Renal cortex interstitium (tissue), 15 donors: ENCODE measurements around the gene SMARCB1. TPM values are rescaled to one million over a fixed set of nuclear protein-coding genes. Genes with fewer than 3 reads are reported as not detected.
A peak's percentile ranks its signal among the peaks of the same experiment; 100 is the strongest.

ENCODE experiments used
- DNase-seq, 11 donors: peaks; one replicate each; pipeline ENCODE4 v3.0.0-alpha.2; 2013; ENCODE audit warnings: low read depth in 9 of 11, low spot score in 4 of 11; ENCODE audit errors: extremely low read depth in 1 of 11
- long read RNA-seq, 16 experiments: transcript quantifications; one replicate each; lab custom pipeline, GENCODE V29; 2026
- polyA plus RNA-seq, 3 donors: library from polyadenylated mRNA; unstranded; fragments of 120-200 nt; gene quantifications; one replicate each; pipeline ENCODE4 v1.2.1, GENCODE V29; 2013; ENCODE audit not compliant: insufficient read length in 3 of 3

The SMARCB1 gene
- 100 to 1,000 TPM; 158 to 212 (median 202) TPM for polyA plus RNA-seq
- long read RNA-seq, donor 1, full-length matches to known transcripts = 58 of 65 reads
- long read RNA-seq, donor 1, partial matches to known transcripts = 7 of 65 reads
- long read RNA-seq, donor 1, other reads (novel, unspliced or antisense) = 0 of 65 reads
- long read RNA-seq, donor 2, full-length matches to known transcripts = 74 of 99 reads
- long read RNA-seq, donor 2, partial matches to known transcripts = 25 of 99 reads
- long read RNA-seq, donor 2, other reads (novel, unspliced or antisense) = 0 of 99 reads
- long read RNA-seq, donor 3, full-length matches to known transcripts = 121 of 146 reads
- long read RNA-seq, donor 3, partial matches to known transcripts = 25 of 146 reads
- long read RNA-seq, donor 3, other reads (novel, unspliced or antisense) = 0 of 146 reads
- long read RNA-seq, donor 4, full-length matches to known transcripts = 54 of 61 reads
- long read RNA-seq, donor 4, partial matches to known transcripts = 7 of 61 reads
- long read RNA-seq, donor 4, other reads (novel, unspliced or antisense) = 0 of 61 reads
- long read RNA-seq, donor 5, full-length matches to known transcripts = 121 of 149 reads
- long read RNA-seq, donor 5, partial matches to known transcripts = 28 of 149 reads
- long read RNA-seq, donor 5, other reads (novel, unspliced or antisense) = 0 of 149 reads
- long read RNA-seq, donor 6, full-length matches to known transcripts = 79 of 113 reads
- long read RNA-seq, donor 6, partial matches to known transcripts = 34 of 113 reads
- long read RNA-seq, donor 6, other reads (novel, unspliced or antisense) = 0 of 113 reads
- long read RNA-seq, donor 7, full-length matches to known transcripts = 86 of 105 reads
- long read RNA-seq, donor 7, partial matches to known transcripts = 19 of 105 reads
- long read RNA-seq, donor 7, other reads (novel, unspliced or antisense) = 0 of 105 reads
- long read RNA-seq, donor 8, full-length matches to known transcripts = 121 of 146 reads
- long read RNA-seq, donor 8, partial matches to known transcripts = 25 of 146 reads
- long read RNA-seq, donor 8, other reads (novel, unspliced or antisense) = 0 of 146 reads
- long read RNA-seq, donor 9, full-length matches to known transcripts = 98 of 107 reads
- long read RNA-seq, donor 9, partial matches to known transcripts = 9 of 107 reads
- long read RNA-seq, donor 9, other reads (novel, unspliced or antisense) = 0 of 107 reads
- long read RNA-seq, donor 10, full-length matches to known transcripts = 69 of 94 reads
- long read RNA-seq, donor 10, partial matches to known transcripts = 25 of 94 reads
- long read RNA-seq, donor 10, other reads (novel, unspliced or antisense) = 0 of 94 reads
- long read RNA-seq, donor 11, full-length matches to known transcripts = 60 of 70 reads
- long read RNA-seq, donor 11, partial matches to known transcripts = 10 of 70 reads
- long read RNA-seq, donor 11, other reads (novel, unspliced or antisense) = 0 of 70 reads
- long read RNA-seq, donor 12, full-length matches to known transcripts = 28 of 35 reads
- long read RNA-seq, donor 12, partial matches to known transcripts = 7 of 35 reads
- long read RNA-seq, donor 12, other reads (novel, unspliced or antisense) = 0 of 35 reads
- long read RNA-seq, donor 13, full-length matches to known transcripts = 177 of 216 reads
- long read RNA-seq, donor 13, partial matches to known transcripts = 39 of 216 reads
- long read RNA-seq, donor 13, other reads (novel, unspliced or antisense) = 0 of 216 reads
- long read RNA-seq, donor 14, full-length matches to known transcripts = 93 of 93 reads
- long read RNA-seq, donor 14, partial matches to known transcripts = 0 of 93 reads
- long read RNA-seq, donor 14, other reads (novel, unspliced or antisense) = 0 of 93 reads
- long read RNA-seq, donor 15, full-length matches to known transcripts = 33 of 43 reads
- long read RNA-seq, donor 15, partial matches to known transcripts = 10 of 43 reads
- long read RNA-seq, donor 15, other reads (novel, unspliced or antisense) = 0 of 43 reads
- long read RNA-seq, donor 16, full-length matches to known transcripts = 181 of 228 reads
- long read RNA-seq, donor 16, partial matches to known transcripts = 42 of 228 reads
- long read RNA-seq, donor 16, other reads (novel, unspliced or antisense) = 5 of 228 reads

DNA sequence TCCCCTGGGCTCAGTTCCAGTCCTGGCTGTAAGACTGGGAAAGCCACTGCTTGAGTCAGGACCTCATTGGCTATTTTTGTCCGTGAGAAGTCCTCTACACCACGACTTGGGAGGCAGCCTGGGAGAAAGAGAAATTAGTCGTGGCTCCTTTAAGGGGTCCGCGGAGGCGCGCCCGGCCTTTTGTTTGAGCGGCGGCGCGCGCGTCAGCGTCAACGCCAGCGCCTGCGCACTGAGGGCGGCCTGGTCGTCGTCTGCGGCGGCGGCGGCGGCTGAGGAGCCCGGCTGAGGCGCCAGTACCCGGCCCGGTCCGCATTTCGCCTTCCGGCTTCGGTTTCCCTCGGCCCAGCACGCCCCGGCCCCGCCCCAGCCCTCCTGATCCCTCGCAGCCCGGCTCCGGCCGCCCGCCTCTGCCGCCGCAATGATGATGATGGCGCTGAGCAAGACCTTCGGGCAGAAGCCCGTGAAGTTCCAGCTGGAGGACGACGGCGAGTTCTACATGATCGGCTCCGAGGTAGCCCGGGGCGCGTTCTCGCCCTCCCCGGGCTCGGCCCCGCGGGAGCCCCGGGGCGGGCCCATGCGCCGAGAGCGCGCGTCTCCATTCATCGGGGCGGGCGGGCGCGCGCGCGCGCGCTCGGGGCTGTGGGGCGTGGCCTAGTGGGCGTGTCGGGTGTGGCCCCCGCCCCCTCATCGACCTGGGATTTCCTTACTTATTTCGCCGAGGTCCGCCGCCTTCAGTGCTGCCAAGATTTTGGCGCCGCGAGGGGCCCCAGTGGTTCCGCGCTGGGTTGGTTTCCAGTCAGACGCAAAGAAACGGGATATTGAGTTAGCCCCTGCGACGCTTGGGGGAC is at the start of gene SMARCB1:
TSS of gene SMARCB1 (plus strand) at position 215 of the 848 bp plus-strand sequence. CDS start at position 419, 204 bp downstream.
- DNase-seq = peak; percentile 77 to 90 (median 84)

DNA sequence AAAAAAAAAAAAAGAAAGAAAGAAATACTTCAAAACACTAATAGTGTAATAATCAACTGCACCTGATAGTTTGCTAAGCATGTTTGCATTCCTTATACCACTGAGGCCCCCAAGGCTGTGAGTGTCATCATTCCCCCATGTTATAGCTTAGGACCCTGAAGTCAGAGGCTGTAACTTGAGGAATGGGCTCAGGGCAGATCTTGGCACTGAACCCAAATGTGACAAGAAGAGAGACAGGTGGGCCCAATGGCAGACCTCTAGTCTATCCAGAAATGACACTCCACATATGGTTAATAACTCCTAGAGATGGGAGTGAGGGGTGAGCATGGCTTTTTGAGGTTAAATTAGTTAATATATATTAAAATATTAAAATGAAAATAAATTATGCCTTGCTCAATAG is 49.1 kb upstream of the SMARCB1 start:
- no peak for DNase-seq

DNA sequence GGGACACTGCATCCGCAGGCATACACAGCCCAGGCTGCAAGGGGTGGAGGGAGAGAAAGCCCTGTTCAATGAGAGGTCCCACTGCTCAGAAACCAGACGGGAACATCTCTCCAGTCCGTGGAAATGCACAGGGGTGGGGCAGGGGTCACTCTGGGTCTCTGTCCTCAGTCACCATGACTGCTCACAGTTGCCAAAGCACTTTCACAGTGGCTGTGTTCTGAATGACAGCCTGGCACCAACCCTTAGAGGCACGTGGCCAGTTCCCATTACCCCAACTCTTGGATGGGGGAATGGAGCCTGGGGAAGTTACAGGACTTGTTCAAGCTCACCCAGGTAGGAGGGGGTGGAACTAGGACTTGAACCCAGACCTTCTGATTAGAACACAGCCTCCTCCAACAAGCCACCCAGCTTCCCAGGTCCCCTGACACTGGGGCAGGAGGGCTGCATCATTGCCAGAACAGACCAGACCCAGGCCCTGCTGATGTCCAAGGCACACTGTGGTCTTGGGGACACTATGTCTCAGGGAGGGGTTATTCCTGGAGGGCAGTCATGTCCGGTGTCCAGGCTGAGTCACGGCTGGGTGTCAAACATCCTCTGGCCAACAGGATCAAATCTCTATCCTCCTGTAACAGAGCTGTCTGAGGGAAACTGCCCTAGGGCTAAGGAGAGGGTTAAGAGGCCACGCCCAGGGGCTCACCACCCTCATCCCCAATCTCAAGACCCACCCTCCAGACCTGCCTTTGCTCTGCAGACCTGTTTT is 44.1 kb upstream of the SMARCB1 start:
- no peak for DNase-seq

DNA sequence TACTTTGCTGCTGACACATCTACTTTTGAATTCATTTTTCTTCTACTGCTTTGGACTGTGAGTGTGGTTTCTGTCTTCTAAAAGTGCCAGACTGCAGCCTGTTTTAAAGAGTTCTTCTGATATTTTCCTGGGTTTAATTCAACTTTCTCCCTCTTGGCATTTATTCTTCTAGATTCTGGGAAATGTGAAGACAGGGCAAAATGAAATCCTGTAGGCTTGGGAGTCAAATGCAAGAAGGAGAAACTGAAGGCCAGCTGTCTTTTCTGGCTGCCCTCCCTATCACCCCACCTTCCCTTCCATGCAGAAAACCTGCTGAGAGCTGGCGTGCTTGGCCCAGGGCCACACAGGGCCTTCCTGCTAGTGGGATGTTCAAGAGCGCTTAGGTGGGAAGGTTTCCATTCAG is 43.5 kb upstream of the SMARCB1 start:
- DNase-seq = no peak

DNA sequence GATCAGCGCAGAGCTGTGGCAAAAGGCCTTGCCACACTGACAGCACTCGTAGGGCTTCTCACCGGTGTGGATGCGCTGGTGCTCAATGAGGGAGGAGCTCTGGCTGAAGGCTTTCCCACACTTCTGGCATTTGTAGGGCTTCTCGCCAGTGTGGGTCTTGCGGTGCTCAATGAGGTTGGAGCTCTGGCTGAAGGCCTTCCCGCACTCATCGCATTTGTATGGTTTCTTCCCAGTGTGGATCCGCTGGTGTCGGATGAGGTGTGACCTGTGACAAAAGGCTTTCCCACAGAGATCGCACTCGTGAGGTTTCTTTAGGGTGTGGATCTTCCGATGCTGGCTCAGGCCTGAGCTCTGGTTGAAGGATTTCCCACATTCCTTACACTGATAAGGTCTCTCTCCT is 42.8 kb upstream of the SMARCB1 start:
- no peak for DNase-seq

DNA sequence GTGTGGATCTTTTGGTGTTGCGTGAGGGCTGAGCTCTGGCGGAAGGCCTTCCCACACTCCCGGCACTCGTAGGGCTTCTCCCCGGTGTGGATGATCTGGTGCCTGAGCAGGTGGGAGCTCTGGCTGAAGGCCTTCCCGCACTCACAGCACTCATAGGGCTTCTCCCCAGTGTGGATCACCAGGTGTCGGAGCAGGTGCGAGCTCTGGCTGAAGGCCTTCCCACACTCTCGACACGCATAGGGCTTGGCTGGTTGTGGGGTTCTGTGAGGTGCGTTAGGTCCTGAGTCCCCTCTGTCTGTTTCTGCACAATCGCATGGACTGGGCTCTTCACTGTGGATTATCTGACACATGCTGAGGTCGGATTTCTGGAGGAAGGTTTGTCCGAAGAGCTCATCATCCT is 42.3 kb upstream of the SMARCB1 start:
- DNase-seq = no peak

DNA sequence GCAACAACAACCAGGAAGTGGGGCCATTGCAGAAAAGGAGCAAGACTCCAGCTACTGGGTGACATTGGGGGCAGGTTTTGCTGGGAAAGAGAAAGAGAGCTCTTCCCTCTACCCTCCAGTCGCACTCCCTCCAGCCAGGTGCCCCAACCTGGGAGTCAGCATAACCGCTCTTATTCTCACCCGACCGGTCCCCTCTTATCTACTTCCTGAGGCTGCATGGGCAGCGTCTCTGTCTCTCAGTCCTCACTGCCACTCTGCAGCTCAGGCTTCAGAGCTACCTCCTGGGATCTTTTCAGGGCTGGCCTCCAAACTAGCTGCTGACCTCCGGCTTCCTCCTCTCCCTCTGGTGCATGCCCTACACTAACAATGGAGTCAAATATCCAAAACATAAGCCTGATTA is 41.0 kb upstream of the SMARCB1 start:
- no peak for DNase-seq

DNA sequence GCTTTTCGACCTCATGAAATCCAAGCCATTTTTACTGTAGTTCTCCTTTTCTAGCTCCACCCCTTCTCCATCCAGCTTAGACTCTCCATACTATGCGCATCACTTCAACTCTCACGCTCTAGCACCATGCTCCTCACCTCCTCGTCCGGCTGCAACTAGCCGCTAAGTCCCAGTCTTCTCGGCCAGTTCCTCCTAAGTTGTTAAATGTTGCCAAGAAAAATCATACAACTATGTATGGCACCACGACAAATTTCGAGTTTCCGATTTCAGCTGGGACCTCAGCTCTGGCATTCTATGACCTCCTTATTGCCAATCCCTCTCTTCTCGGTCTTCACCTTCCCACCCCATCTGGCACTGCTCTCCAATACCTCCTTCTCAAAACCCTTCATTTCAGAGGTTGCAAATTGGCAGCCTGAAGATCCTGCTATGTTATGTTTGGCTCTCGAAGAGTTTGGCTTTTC is 36.9 kb upstream of the SMARCB1 start:
- no peak for DNase-seq

DNA sequence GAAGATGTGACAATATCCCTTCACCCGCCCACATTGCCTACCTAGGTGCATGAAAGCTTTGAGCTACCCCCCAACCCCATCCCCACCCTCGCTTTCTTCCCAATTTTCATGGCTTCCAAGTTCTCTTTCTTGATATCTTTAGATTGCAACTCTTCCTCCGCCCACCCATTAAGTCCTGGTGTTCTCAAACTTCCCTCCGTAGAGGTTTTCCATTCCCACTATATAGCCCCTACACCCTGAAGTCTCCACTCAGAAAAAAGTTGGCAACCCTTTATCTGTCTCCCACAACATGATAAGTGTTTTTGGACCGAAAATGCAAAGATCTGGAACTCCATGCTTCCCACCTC is 36.4 kb upstream of the SMARCB1 start:
- no peak for DNase-seq

DNA sequence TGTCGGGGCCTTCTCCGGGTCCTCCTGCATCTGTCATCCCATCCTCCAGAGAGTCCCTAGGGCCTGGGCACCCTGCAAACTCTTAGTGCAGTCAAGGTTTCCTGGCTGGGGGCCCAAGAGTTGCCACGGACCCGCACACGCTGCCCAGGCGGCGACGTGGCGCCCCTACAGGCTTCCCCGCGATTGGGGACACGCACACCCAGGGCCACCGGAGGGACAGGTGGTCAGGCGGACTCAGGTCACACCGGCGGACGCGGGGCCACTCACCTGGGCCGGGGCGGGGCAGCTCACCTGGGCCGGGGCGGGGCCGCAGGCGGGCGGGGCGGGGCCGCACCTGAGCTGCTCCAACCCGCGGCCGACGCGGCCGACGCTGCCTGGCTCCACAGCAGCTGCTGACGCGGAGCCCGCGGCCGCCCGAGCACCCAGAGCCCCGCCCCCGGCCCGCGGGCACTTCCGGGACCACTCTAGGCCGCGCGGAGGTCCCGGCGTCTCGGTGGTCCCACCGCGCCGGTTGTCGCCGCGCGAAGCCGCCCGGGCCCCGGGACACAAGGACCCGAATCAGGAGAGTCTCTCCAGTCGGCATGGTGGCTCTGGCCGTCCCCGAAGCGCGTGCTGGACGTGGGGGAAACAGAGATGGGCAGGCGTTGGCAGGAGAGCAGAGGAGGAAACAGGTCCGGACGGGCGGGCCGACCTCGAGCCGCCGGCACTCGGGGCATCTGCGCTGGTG is 35.9 kb upstream of the SMARCB1 start, which contains the start of gene ZNF70:
TSS of gene ZNF70 (minus strand) at position 399 of the 727 bp plus-strand sequence. CDS start 5,972 bp downstream, outside the sequence.
- peak in 7 of 11 donors; percentile 61 to 84 (median 82) for DNase-seq

DNA sequence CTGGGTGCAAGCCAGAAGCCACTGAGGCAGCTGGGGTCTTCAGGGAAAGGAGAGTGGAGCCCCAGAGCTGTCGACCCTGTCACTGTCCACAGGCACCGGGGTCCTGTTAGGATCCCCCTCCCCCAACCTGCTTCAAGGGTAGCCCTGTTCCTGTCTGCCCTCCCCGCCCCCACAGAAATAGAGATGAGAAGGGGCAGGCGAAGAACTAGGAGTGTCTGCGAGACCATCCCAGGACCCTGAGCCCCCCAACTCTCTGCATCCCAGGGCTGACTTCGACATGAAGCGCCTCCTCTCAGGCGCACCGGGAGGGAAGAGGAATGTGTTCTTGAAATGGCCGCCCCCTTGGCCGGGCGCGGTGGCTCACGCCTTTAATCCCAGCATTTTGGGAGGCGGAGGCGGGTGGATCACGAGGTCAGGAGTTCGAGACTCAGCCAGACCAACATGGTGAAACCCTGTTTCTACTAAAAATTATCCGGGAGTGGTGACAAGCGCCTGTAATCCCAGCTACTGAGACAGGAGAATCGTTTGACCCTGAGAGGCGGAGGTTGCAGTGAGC is 35.2 kb upstream of the SMARCB1 start:
- DNase-seq = peak in 3 of 11 donors; percentile 28 to 42 (median 41)

DNA sequence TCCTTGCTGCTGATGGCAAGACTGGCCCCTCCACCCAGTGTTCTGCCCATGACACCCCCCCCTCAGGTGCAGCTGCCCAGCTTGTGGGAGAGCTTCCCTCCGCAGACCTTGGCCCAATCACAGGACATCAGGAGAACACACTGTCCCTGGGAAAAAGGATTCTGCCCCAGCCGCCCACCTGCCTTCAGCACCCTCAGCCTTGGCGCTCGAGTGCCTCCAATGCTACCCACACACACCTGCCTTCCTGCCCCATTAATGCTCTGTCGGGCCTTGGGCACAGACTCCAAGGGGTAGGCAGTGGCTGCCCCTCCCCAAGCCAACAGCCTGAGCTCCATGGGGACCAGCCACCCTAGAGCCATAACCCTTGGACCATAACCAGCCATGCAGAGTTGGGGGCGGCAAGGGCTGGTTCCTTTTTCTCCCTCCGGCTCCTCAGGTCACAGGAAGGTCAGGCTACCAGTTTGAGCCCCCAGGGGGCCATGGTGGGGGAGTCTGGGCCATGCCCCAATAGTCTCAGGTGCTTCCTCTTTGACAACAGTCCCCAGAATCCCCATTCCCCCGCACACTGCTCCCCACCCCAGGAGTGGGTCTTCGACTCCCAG is 34.6 kb upstream of the SMARCB1 start:
- DNase-seq = no peak

DNA sequence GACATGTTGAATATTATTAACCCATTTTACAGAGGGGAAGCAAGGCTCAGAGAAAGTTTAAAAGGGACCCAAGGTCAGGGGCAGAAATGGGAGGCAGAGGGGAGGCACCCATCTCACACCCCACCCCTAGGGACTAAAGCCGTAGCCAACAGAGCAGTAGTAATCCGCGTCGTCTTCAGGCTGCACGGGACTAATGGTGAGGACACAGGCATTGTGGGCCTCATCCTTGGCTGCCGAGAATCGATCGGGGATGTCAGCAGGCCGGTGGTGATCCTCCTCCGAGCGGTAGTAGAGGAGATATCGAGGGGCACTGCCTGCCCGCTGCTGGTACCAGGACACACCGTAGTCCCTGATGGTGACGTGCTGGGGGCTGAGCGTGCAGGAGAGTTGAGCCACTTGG is 34.0 kb upstream of the SMARCB1 start:
- DNase-seq = no peak

DNA sequence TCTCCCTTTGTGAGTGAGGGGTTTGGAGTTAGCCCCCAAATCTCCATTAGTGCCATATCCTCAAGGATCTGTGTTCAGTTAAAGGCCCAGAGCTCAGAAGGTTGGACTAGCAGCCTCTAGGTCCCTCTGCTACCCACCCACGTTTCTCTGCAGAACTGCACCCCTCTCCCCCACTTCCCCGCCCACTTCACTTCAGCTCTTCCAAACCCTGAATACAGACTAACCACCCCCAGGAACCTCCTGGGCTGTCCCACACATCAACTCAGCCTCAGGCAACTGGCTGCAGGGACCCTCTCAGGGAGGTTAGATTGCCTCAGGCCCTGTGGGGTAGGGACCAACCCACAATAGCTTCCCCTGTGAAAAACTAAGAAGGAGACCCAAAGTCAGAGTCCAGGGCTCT is 33.4 kb upstream of the SMARCB1 start:
- DNase-seq = no peak
